ENCODE measurements around the gene NDUFS6. TPM values are rescaled to one million over a fixed set of nuclear protein-coding genes. Genes with fewer than 3 reads are reported as not detected.

The NDUFS6 gene
- total RNA-seq, 1 experiment from 2014 or later, result 59.7 TPM

GRCh38 chr5:1776831-1777230 lies 24.4 kb upstream of the NDUFS6 start:
- H3K4me3 Mint-ChIP-seq (ENCODE audit: unreplicated experiment), result no peak overlapping the region
- Histone ChIP-seq H3K27me3 (replicated peaks; ENCODE audit: control insufficient read depth, insufficient read depth, low read length) (no peaks in the 10 kb centered on the region), H3K4me3 (ENCODE audit: low read depth, low read length) (no peak overlapping the region), H3K4me1 (no peaks in the 10 kb centered on the region), H3K9me3 (no peaks in the 10 kb centered on the region), H3K36me3 (ENCODE audit: control insufficient read depth, insufficient read depth, low read length) (no peaks in the 10 kb centered on the region)
- peak in 1 of 2 experiments; percentile 19 for DNase-seq
- H3K4me1 Mint-ChIP-seq (ENCODE audit: low read depth, unreplicated experiment), result no peaks in the 10 kb centered on the region
- POLR2A ChIA-PET, result no interaction called here
- H3K36me3 Mint-ChIP-seq (ENCODE audit: insufficient read depth, unreplicated experiment), result no peaks in the 10 kb centered on the region
- intact Hi-C loops (cut with micrococcal nuclease; ENCODE audit: unreplicated experiment), result no loop called here
- CTCF ChIA-PET, result no interaction called here
- H3K9me3 Mint-ChIP-seq (ENCODE audit: unreplicated experiment), result no peaks in the 10 kb centered on the region
- no peak overlapping the region for H3K27ac Mint-ChIP-seq (ENCODE audit: unreplicated experiment)
- BruUV-seq (replicated peaks), result no TSS peak
- peaks cover 9% of the 10 kb centered on the region for H3K27me3 Mint-ChIP-seq (ENCODE audit: insufficient read depth, unreplicated experiment)
- TF ChIP-seq CTCF (IDR thresholded peaks at IDR 0.05; ENCODE audit: insufficient read depth in 1 of 2, low read depth in 1 of 2, low read length in 1 of 2, severe bottlenecking in 1 of 2, unreplicated experiment in 1 of 2), result no peak

GRCh38 chr5:1777281-1778137 lies 23.7 kb upstream of the NDUFS6 start:
- Histone ChIP-seq H3K9me3 (no peaks in the 10 kb centered on the region), H3K36me3 (ENCODE audit: control insufficient read depth, insufficient read depth, low read length) (no peaks in the 10 kb centered on the region), H3K4me3 (ENCODE audit: low read depth, low read length) (no peak overlapping the region), H3K4me1 (no peaks in the 10 kb centered on the region), H3K27me3 (replicated peaks; ENCODE audit: control insufficient read depth, insufficient read depth, low read length) (no peaks in the 10 kb centered on the region)
- no peaks in the 10 kb centered on the region for H3K9me3 Mint-ChIP-seq (ENCODE audit: unreplicated experiment)
- DNase-seq, result no peak
- no peak overlapping the region for H3K4me3 Mint-ChIP-seq (ENCODE audit: unreplicated experiment)
- TF ChIP-seq CTCF (IDR thresholded peaks at IDR 0.05; ENCODE audit: insufficient read depth in 1 of 2, low read depth in 1 of 2, low read length in 1 of 2, severe bottlenecking in 1 of 2, unreplicated experiment in 1 of 2), result no peak
- H3K4me1 Mint-ChIP-seq (ENCODE audit: low read depth, unreplicated experiment), result no peaks in the 10 kb centered on the region
- ChIA-PET CTCF (no interaction called here), POLR2A (no interaction called here)
- H3K36me3 Mint-ChIP-seq (ENCODE audit: insufficient read depth, unreplicated experiment), result no peaks in the 10 kb centered on the region
- no peak overlapping the region for H3K27ac Mint-ChIP-seq (ENCODE audit: unreplicated experiment)
- no TSS peak for BruUV-seq (replicated peaks)
- H3K27me3 Mint-ChIP-seq (ENCODE audit: insufficient read depth, unreplicated experiment), result peaks cover 7% of the 10 kb centered on the region
- intact Hi-C loops (cut with micrococcal nuclease; ENCODE audit: unreplicated experiment), result no loop called here

GRCh38 chr5:1778138-1779020 lies 22.8 kb upstream of the NDUFS6 start:
- Histone ChIP-seq H3K4me1 (no peaks in the 10 kb centered on the region), H3K27me3 (replicated peaks; ENCODE audit: control insufficient read depth, insufficient read depth, low read length) (no peaks in the 10 kb centered on the region), H3K4me3 (ENCODE audit: low read depth, low read length) (no peak overlapping the region), H3K9me3 (no peaks in the 10 kb centered on the region), H3K36me3 (ENCODE audit: control insufficient read depth, insufficient read depth, low read length) (no peaks in the 10 kb centered on the region)
- intact Hi-C loops (cut with micrococcal nuclease; ENCODE audit: unreplicated experiment), result no loop called here
- ChIA-PET CTCF (no interaction called here), POLR2A (no interaction called here)
- BruUV-seq (replicated peaks), result no TSS peak
- Mint-ChIP-seq H3K9me3 (ENCODE audit: unreplicated experiment) (no peaks in the 10 kb centered on the region), H3K4me3 (ENCODE audit: unreplicated experiment) (no peak overlapping the region), H3K36me3 (ENCODE audit: insufficient read depth, unreplicated experiment) (no peaks in the 10 kb centered on the region), H3K4me1 (ENCODE audit: low read depth, unreplicated experiment) (no peaks in the 10 kb centered on the region), H3K27me3 (ENCODE audit: insufficient read depth, unreplicated experiment) (peaks cover under 1% of the 10 kb centered on the region), H3K27ac (ENCODE audit: unreplicated experiment) (no peak overlapping the region)
- no peak for TF ChIP-seq CTCF (IDR thresholded peaks at IDR 0.05; ENCODE audit: insufficient read depth in 1 of 2, low read depth in 1 of 2, low read length in 1 of 2, severe bottlenecking in 1 of 2, unreplicated experiment in 1 of 2)
- peak in 1 of 2 experiments; percentile 22 for DNase-seq

All from Caco-2 (cell line).